GM12874 (cell line): ENCODE results near the gene LILRA5.

Experiments
- TF ChIP-seq, protein P1 (sequence below): IDR thresholded peaks from 2 replicates; pipeline ENCODE4 v1.5.1; 2011; ENCODE audit warnings: low read depth, mild to moderate bottlenecking, control low read depth, low read length, moderate library complexity; ENCODE audit not compliant: insufficient read depth

The LILRA5 gene

GRCh38 chr19:54317965-54318240, 4.9 kb upstream of the LILRA5 start:
- TF ChIP-seq, protein P1, sequence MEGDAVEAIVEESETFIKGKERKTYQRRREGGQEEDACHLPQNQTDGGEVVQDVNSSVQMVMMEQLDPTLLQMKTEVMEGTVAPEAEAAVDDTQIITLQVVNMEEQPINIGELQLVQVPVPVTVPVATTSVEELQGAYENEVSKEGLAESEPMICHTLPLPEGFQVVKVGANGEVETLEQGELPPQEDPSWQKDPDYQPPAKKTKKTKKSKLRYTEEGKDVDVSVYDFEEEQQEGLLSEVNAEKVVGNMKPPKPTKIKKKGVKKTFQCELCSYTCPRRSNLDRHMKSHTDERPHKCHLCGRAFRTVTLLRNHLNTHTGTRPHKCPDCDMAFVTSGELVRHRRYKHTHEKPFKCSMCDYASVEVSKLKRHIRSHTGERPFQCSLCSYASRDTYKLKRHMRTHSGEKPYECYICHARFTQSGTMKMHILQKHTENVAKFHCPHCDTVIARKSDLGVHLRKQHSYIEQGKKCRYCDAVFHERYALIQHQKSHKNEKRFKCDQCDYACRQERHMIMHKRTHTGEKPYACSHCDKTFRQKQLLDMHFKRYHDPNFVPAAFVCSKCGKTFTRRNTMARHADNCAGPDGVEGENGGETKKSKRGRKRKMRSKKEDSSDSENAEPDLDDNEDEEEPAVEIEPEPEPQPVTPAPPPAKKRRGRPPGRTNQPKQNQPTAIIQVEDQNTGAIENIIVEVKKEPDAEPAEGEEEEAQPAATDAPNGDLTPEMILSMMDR, result no peak

- TF ChIP-seq, protein P1, result no peak
Measured at GRCh38 chr19:54317108-54317964, 4.4 kb upstream of the LILRA5 start.

DNA sequence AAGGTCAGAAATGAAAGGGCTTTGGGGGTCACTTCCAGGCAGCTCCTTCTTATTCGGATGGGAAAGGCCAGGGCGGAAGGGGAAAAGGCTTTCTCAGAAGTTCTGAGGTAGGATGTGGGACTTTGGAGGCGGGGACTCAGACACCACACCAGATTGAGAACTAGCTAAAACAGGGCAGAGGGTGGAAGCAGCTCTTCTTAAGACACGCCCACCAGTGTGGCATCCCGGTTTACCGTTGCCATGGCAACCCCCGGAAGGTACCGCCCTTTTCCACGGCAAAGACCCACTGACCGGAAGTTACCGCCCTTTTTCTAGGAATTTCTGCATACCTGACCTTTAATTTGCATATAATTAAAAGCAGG, 3.8 kb upstream of the LILRA5 start:
- TF ChIP-seq, protein P1, result no peak

DNA sequence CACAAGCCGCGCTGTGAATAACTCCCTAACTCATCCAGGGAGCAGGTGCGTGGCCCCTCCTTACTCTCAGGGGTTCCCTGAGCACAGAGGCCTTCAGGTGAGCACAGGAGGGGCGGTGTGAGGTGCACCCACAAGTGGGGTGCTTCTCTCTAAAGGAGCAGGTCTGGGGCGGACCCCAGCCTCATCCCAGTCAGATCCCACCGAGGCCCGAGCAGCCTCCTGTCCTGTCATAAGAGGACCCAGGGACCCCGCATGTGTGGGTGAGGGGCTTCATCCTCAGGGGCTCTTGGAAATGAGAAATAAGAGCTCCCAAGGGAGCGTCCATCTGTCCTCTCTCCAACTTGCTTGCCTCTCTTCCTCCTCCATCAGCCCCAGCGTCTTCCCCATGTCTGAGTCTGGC, 3.0 kb upstream of the LILRA5 start:
- TF ChIP-seq, protein P1, result no peak

GRCh38 chr19:54312011-54312410, 955 bp downstream of the LILRA5 start:
- TF ChIP-seq, protein P1, result no peak

- TF ChIP-seq, protein P1, result no peak
Measured at GRCh38 chr19:54311486-54311885, 1.5 kb downstream of the LILRA5 start.

GRCh38 chr19:54310543-54310942, 2.4 kb downstream of the LILRA5 start:
- TF ChIP-seq, protein P1, result no peak
